Calu3 (cell line): ENCODE data around the gene SLC24A3. TPM values are rescaled to one million over a fixed set of nuclear protein-coding genes. Genes with fewer than 3 reads are reported as not detected.

Source experiments
- BruUV-seq: library from RNA; stranded (reverse); fragments of 400-500 nt; replicated peaks from 2 replicates; lab custom pipeline; 2021; lab: Mats Ljungman, UMichigan
- CTCF ChIA-PET: fragments of 300-600 bp; sonication (Branson Sonifier 250); formaldehyde crosslinking; loops from one replicate; lab custom pipeline; 2022; ENCODE audit warnings: antibody characterized with exemption; lab: Charles Lee
- DNase-seq: peaks from one replicate; pipeline ENCODE4 v3.0.0; 2022
- H3K27ac Mint-ChIP-seq: one replicate; pipeline ENCODE4 v1.8.0; 2022; ENCODE audit warnings: mixed read lengths; ENCODE audit not compliant: unreplicated experiment
- H3K27me3 Mint-ChIP-seq: one replicate; pipeline ENCODE4 v1.8.0; 2022; ENCODE audit warnings: mixed read lengths; ENCODE audit not compliant: unreplicated experiment
- H3K36me3 Mint-ChIP-seq: one replicate; pipeline ENCODE4 v1.8.0; 2022; ENCODE audit warnings: mild to moderate bottlenecking, moderate library complexity, mixed read lengths; ENCODE audit not compliant: insufficient read depth, unreplicated experiment
- H3K4me1 Mint-ChIP-seq: one replicate; pipeline ENCODE4 v1.8.0; 2022; ENCODE audit warnings: mild to moderate bottlenecking, low read depth, mixed read lengths; ENCODE audit not compliant: unreplicated experiment
- H3K4me3 Mint-ChIP-seq: one replicate; pipeline ENCODE4 v1.8.0; 2022; ENCODE audit warnings: mild to moderate bottlenecking, low read depth, moderate library complexity, mixed read lengths; ENCODE audit not compliant: unreplicated experiment
- H3K9me3 Mint-ChIP-seq: one replicate; pipeline ENCODE4 v1.8.0; 2022; ENCODE audit warnings: low read depth, mixed read lengths; ENCODE audit not compliant: unreplicated experiment
- CTCF ChIP-seq: fragments of 200-600 bp; IDR thresholded peaks from one replicate; pipeline ENCODE4 v1.8.0; 2022; ENCODE audit warnings: antibody characterized with exemption; ENCODE audit not compliant: unreplicated experiment
- intact Hi-C: fragments of 100-400 bp; cut with micrococcal nuclease; formaldehyde crosslinking; loops from one replicate; pipeline ENCODE4 v1.10.0; 2022; ENCODE audit not compliant: unreplicated experiment
- total RNA-seq: library from RNA; stranded (reverse); gene quantifications from 2 replicates; pipeline ENCODE4 v1.2.3, GENCODE V29; 2022

SLC24A3 gene
- total RNA-seq, 1 experiment from 2014 or later = not detected

DNA sequence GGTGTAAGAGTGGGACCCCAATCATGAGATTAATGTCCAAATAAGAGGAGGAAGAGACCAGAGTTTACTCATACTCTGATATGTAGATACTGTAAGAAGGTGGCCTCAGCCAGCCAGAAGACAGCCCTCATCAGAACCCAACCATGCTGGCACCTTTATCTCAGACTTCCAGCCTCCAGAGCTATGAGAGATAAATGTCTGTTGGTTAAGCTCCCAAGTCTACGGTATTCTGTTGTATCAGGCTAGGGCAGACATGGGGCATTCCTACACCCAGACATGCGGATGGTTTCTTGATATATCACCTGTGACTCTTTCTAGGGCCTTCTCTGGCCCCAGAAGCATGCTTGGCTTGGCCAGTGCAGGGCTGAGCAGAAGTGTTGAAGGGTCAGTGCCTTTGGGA is 298.2 kb downstream of the SLC24A3 start:
- intact Hi-C loops = no loop called here
- no TSS peak for BruUV-seq
- Mint-ChIP-seq H3K36me3 (no peaks in the 10 kb centered on the region), H3K9me3 (no peaks in the 10 kb centered on the region), H3K27ac (no peak overlapping the region), H3K4me3 (no peak overlapping the region), H3K27me3 (no peaks in the 10 kb centered on the region), H3K4me1 (no peaks in the 10 kb centered on the region)
- DNase-seq = no peak
- CTCF ChIA-PET = no interaction called here
- no peak for TF ChIP-seq CTCF

DNA sequence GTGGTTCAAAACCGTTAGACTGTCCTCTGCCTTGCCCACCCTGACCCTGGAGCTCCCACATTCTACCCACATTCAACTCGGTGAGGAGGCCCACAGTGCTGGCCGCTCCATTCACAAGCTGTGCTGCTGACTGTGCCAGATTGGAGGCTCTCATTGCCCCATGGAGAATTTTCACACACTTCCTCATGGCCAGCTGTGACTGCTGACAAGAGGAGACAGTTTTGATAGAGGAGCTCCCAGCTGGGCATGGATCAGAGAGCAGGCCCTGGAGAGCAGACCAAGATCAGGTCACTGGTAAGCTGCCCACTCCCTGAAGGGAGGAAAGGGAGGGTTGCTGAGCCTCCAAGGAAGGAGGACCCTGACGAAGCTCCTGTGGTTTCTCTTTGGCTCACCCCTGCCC is 299.5 kb downstream of the SLC24A3 start:
- TF ChIP-seq CTCF = no peak
- Mint-ChIP-seq H3K27me3 (no peaks in the 10 kb centered on the region), H3K4me3 (no peak overlapping the region), H3K4me1 (no peaks in the 10 kb centered on the region), H3K9me3 (no peaks in the 10 kb centered on the region), H3K27ac (no peak overlapping the region), H3K36me3 (no peaks in the 10 kb centered on the region)
- intact Hi-C loops = no loop called here
- BruUV-seq = no TSS peak
- CTCF ChIA-PET = interaction anchor here (0.6 kb wide), 1 partner anchor 47 kb away, joined by 5 read pairs; no protein-coding TSS in a partner anchor
- no peak for DNase-seq

DNA sequence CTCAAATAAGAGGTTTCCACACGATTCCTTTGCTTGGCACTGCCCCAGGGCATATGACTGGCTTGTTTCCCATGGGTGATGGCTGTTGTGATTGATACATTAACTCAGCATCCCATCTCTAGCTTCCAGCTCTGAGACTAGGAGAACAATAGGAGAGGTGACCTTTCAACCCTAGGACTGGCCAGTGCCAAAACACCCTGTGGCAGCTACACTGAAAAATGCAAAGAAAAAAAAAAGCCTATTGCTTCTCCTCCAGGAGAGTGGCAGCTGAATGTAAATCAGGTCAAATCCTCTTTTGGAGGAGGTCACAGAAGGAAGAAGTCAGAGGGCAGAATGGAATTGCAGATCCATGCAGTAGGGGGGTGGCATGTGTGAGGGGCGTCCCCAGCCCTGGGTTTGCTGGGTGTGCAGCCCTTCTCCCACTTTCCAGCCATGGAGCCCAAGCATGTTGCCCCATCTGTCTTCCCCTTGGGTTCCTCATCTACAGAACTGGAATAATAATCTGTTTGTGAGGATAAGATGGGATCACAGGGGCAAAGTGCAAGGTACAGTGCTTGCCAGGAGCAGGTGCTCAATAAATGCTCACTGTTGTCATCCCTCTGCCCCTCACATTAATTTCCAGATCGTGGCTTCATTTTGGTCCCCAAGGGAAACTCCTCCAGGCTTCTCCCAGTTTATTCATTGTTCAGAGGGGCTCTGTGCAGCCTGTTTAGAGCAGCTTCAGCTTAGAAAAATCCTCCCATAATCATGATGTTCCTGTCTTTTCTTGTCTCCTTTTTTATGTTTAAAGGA is 300.6 kb downstream of the SLC24A3 start:
- no peaks in the 10 kb centered on the region for H3K27me3 Mint-ChIP-seq
- H3K27ac Mint-ChIP-seq = no peak overlapping the region
- CTCF ChIA-PET = no interaction called here
- H3K36me3 Mint-ChIP-seq = no peaks in the 10 kb centered on the region
- no peaks in the 10 kb centered on the region for H3K4me1 Mint-ChIP-seq
- no peak overlapping the region for H3K4me3 Mint-ChIP-seq
- intact Hi-C loops = no loop called here
- DNase-seq = no peak
- BruUV-seq = no TSS peak
- no peaks in the 10 kb centered on the region for H3K9me3 Mint-ChIP-seq
- no peak for TF ChIP-seq CTCF

GRCh38 chr20:19515074-19515473 is 302.6 kb downstream of the SLC24A3 start:
- no TSS peak for BruUV-seq
- intact Hi-C loops = no loop called here
- no peak overlapping the region for H3K4me3 Mint-ChIP-seq

More at GRCh38 chr20:19515074-19515473, 302.6 kb downstream of the SLC24A3 start:
- Mint-ChIP-seq H3K4me1 (no peaks in the 10 kb centered on the region), H3K27me3 (no peaks in the 10 kb centered on the region), H3K27ac (no peak overlapping the region), H3K9me3 (no peaks in the 10 kb centered on the region), H3K36me3 (no peaks in the 10 kb centered on the region)
- CTCF ChIA-PET = no interaction called here
- no peak for DNase-seq
- no peak for TF ChIP-seq CTCF
